ENCODE data around the gene CX3CR1. TPM values are rescaled to one million over a fixed set of nuclear protein-coding genes. Genes with fewer than 3 reads are reported as not detected.

CX3CR1 gene
- total RNA-seq, 1 donor from 2014 or later = 4.2 TPM

GRCh38 chr3:39226106-39226741 lies 53.6 kb downstream of the CX3CR1 start:
- peaks cover under 1% of the 10 kb centered on the region for H3K4me1 Mint-ChIP-seq (ENCODE audit: unreplicated experiment)
- H3K27ac Mint-ChIP-seq (ENCODE audit: unreplicated experiment) = no peak overlapping the region

GRCh38 chr3:39224288-39224687 lies 55.5 kb downstream of the CX3CR1 start:
- Mint-ChIP-seq H3K9me3 (ENCODE audit: unreplicated experiment) (no peaks in the 10 kb centered on the region), H3K4me3 (ENCODE audit: unreplicated experiment) (no peak overlapping the region), H3K27me3 (ENCODE audit: unreplicated experiment) (peaks cover 5% of the 10 kb centered on the region), H3K4me1 (ENCODE audit: unreplicated experiment) (peaks cover 11% of the 10 kb centered on the region), H3K27ac (ENCODE audit: unreplicated experiment) (no peak overlapping the region), H3K36me3 (ENCODE audit: low read depth, unreplicated experiment) (no peaks in the 10 kb centered on the region)
- DNase-seq (ENCODE audit: low spot score) = no peak
- TF ChIP-seq CTCF (IDR thresholded peaks at IDR 0.05; ENCODE audit: unreplicated experiment) = no peak

More at GRCh38 chr3:39226106-39226741, 53.6 kb downstream of the CX3CR1 start:
- peaks cover 5% of the 10 kb centered on the region for H3K27me3 Mint-ChIP-seq (ENCODE audit: unreplicated experiment)
- no peaks in the 10 kb centered on the region for H3K36me3 Mint-ChIP-seq (ENCODE audit: low read depth, unreplicated experiment)
- DNase-seq (ENCODE audit: low spot score) = no peak
- TF ChIP-seq CTCF (IDR thresholded peaks at IDR 0.05; ENCODE audit: unreplicated experiment) = no peak
- H3K4me3 Mint-ChIP-seq (ENCODE audit: unreplicated experiment) = no peak overlapping the region
- H3K9me3 Mint-ChIP-seq (ENCODE audit: unreplicated experiment) = no peaks in the 10 kb centered on the region

GRCh38 chr3:39222939-39223338 lies 56.9 kb downstream of the CX3CR1 start:
- no peaks in the 10 kb centered on the region for H3K36me3 Mint-ChIP-seq (ENCODE audit: low read depth, unreplicated experiment)
- TF ChIP-seq CTCF (IDR thresholded peaks at IDR 0.05; ENCODE audit: unreplicated experiment) = no peak
- H3K4me1 Mint-ChIP-seq (ENCODE audit: unreplicated experiment) = peaks cover 11% of the 10 kb centered on the region
- no peaks in the 10 kb centered on the region for H3K9me3 Mint-ChIP-seq (ENCODE audit: unreplicated experiment)
- H3K27ac Mint-ChIP-seq (ENCODE audit: unreplicated experiment) = no peak overlapping the region
- no peak overlapping the region for H3K4me3 Mint-ChIP-seq (ENCODE audit: unreplicated experiment)
- DNase-seq (ENCODE audit: low spot score) = no peak
- H3K27me3 Mint-ChIP-seq (ENCODE audit: unreplicated experiment) = peaks cover 5% of the 10 kb centered on the region

- H3K36me3 Mint-ChIP-seq (ENCODE audit: low read depth, unreplicated experiment) = no peaks in the 10 kb centered on the region
- no peak overlapping the region for H3K27ac Mint-ChIP-seq (ENCODE audit: unreplicated experiment)
- DNase-seq (ENCODE audit: low spot score) = no peak
- no peak for TF ChIP-seq CTCF (IDR thresholded peaks at IDR 0.05; ENCODE audit: unreplicated experiment)
- H3K4me1 Mint-ChIP-seq (ENCODE audit: unreplicated experiment) = peaks cover 11% of the 10 kb centered on the region
- peaks cover 5% of the 10 kb centered on the region for H3K27me3 Mint-ChIP-seq (ENCODE audit: unreplicated experiment)
- H3K9me3 Mint-ChIP-seq (ENCODE audit: unreplicated experiment) = no peaks in the 10 kb centered on the region
- H3K4me3 Mint-ChIP-seq (ENCODE audit: unreplicated experiment) = no peak overlapping the region
Measured at GRCh38 chr3:39222462-39222861, 57.4 kb downstream of the CX3CR1 start.

- Mint-ChIP-seq H3K4me3 (ENCODE audit: unreplicated experiment) (no peak overlapping the region), H3K27me3 (ENCODE audit: unreplicated experiment) (peaks cover 5% of the 10 kb centered on the region), H3K36me3 (ENCODE audit: low read depth, unreplicated experiment) (no peaks in the 10 kb centered on the region), H3K9me3 (ENCODE audit: unreplicated experiment) (no peaks in the 10 kb centered on the region), H3K27ac (ENCODE audit: unreplicated experiment) (peak overlapping the region; percentile 11), H3K4me1 (ENCODE audit: unreplicated experiment) (peaks cover 16% of the 10 kb centered on the region)
- TF ChIP-seq CTCF (IDR thresholded peaks at IDR 0.05; ENCODE audit: unreplicated experiment) = no peak
- DNase-seq (ENCODE audit: low spot score) = no peak
Measured at GRCh38 chr3:39221141-39221530, 58.7 kb downstream of the CX3CR1 start.
